NCI-H187 (cell line): ENCODE measurements around the gene PSTPIP1.

Experiments used
- DNase-seq, 2 experiments: peaks; one replicate each; lab custom pipeline; 2025; lab: John Stamatoyannopoulos, UW

Gene PSTPIP1

GRCh38 chr15:77030048-77030927 lies 35.4 kb downstream of the PSTPIP1 start:
- DNase-seq, result no peak

- no peak for DNase-seq
Measured at GRCh38 chr15:77030928-77031375, 36.0 kb downstream of the PSTPIP1 start.

- no peak for DNase-seq
Measured at GRCh38 chr15:77031376-77032050, 36.6 kb downstream of the PSTPIP1 start.

GRCh38 chr15:77032052-77032646 lies 37.2 kb downstream of the PSTPIP1 start:
- DNase-seq, result no peak

GRCh38 chr15:77032647-77033416 lies 37.9 kb downstream of the PSTPIP1 start:
- no peak for DNase-seq

- DNase-seq, result no peak
Measured at GRCh38 chr15:77033417-77033728, 38.4 kb downstream of the PSTPIP1 start.

GRCh38 chr15:77033729-77034671 lies 39.1 kb downstream of the PSTPIP1 start:
- DNase-seq, result no peak

- DNase-seq, result no peak
Measured at GRCh38 chr15:77034695-77035489, 40.0 kb downstream of the PSTPIP1 start.

- DNase-seq, result no peak
Measured at GRCh38 chr15:77035584-77035983, 40.7 kb downstream of the PSTPIP1 start.

GRCh38 chr15:77035999-77036471 lies 41.1 kb downstream of the PSTPIP1 start:
- DNase-seq, result no peak

- DNase-seq, result no peak
Measured at GRCh38 chr15:77036537-77037387, 41.8 kb downstream of the PSTPIP1 start.

GRCh38 chr15:77037388-77038209 lies 42.7 kb downstream of the PSTPIP1 start:
- DNase-seq, result no peak

- DNase-seq, result no peak
Measured at GRCh38 chr15:77038312-77039216, 43.6 kb downstream of the PSTPIP1 start.

GRCh38 chr15:77039217-77039533 lies 44.2 kb downstream of the PSTPIP1 start:
- DNase-seq, result no peak

- DNase-seq, result no peak
Measured at GRCh38 chr15:77039848-77040247, 44.9 kb downstream of the PSTPIP1 start.

- no peak for DNase-seq
Measured at GRCh38 chr15:77040673-77041072, 45.7 kb downstream of the PSTPIP1 start.

GRCh38 chr15:77042245-77042919 lies 47.5 kb downstream of the PSTPIP1 start:
- no peak for DNase-seq
